Memory B cell (primary cell): ENCODE results near the gene IL10.
A peak's percentile ranks its signal among the peaks of the same experiment; 100 is the strongest.

Experiments
- ATAC-seq: fragments of 150-1000 bp; cut with Tn5 transposase; 2 replicates; pipeline ENCODE4 v1.10.0; 2021; ENCODE audit warnings: low read depth, mild to moderate bottlenecking, moderate library complexity
- DNase-seq, 2 donors: peaks; one replicate each; pipeline ENCODE4 v3.0.0; 2022; ENCODE audit warnings: low spot score in 2 of 2
- H3K27ac Mint-ChIP-seq: one replicate; pipeline ENCODE4 v1.8.0; 2022; ENCODE audit warnings: mild to moderate bottlenecking, moderate library complexity, mixed read lengths
- H3K27me3 Mint-ChIP-seq: one replicate; pipeline ENCODE4 v1.8.0; 2022; ENCODE audit warnings: mixed read lengths
- H3K36me3 Mint-ChIP-seq: one replicate; pipeline ENCODE4 v1.8.0; 2022; ENCODE audit warnings: mild to moderate bottlenecking, mixed read lengths
- H3K4me1 Mint-ChIP-seq: one replicate; pipeline ENCODE4 v1.8.0; 2022; ENCODE audit warnings: mixed read lengths
- H3K4me3 Mint-ChIP-seq: one replicate; pipeline ENCODE4 v1.8.0; 2022; ENCODE audit warnings: mild to moderate bottlenecking, moderate library complexity, mixed read lengths
- H3K9me3 Mint-ChIP-seq: one replicate; pipeline ENCODE4 v1.8.0; 2022; ENCODE audit warnings: mixed read lengths

The IL10 gene

DNA sequence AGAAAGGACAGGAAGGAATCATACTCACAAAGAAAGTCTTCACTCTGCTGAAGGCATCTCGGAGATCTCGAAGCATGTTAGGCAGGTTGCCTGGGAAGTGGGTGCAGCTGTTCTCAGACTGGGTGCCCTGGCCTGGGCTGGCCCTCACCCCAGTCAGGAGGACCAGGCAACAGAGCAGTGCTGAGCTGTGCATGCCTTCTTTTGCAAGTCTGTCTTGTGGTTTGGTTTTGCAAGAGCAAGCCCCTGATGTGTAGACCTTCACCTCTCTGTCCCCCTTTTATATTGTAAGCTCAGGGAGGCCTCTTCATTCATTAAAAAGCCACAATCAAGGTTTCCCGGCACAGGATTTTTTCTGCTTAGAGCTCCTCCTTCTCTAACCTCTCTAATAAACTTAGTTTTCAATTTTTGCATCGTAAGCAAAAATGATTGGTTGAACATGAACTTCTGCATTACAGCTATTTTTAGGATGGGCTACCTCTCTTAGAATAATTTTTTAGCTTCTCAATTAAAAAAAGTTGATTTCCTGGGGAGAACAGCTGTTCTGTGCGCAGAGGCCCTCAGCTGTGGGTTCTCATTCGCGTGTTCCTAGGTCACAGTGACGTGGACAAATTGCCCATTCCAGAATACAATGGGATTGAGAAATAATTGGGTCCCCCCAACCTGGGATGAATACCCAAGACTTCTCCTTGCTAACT is at the start of gene IL10:
TSS of gene IL10 (minus strand) at position 252 of the 695 bp plus-strand sequence. CDS start at position 193, 59 bp downstream.
- no peaks in the 10 kb centered on the region for H3K9me3 Mint-ChIP-seq
- no peak for DNase-seq
- H3K36me3 Mint-ChIP-seq = no peaks in the 10 kb centered on the region
- H3K4me1 Mint-ChIP-seq = peaks cover 49% of the 10 kb centered on the region
- H3K4me3 Mint-ChIP-seq = peak within 1 kb of the TSS; percentile 33
- peak; percentile 50 for ATAC-seq
- no peaks in the 10 kb centered on the region for H3K27me3 Mint-ChIP-seq
- no peak within 1 kb of the TSS for H3K27ac Mint-ChIP-seq

DNA sequence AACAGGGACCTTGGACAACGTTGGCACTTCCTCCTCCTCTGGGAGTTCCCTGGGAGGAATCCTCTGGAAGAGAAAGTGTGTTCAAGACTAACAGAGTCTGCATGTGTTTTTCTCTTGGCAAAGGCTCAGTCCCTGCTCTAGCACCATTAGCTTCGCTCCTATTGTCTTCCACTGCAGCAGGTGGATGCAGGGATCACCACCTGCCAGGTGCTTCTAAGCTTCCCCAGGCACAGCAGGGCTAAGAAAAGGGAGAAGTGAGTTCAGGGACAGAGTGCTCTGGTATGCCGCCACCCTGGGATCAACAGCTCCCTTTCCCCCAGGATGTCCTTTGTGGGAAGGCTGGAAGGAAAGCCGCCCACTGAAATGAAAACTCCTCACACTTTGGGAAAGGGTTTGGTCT is 49.2 kb upstream of the IL10 start:
- Mint-ChIP-seq H3K27me3 (no peaks in the 10 kb centered on the region), H3K36me3 (no peaks in the 10 kb centered on the region), H3K27ac (no peak overlapping the region), H3K9me3 (no peaks in the 10 kb centered on the region), H3K4me3 (no peak overlapping the region), H3K4me1 (peaks cover 19% of the 10 kb centered on the region)
- DNase-seq = no peak
- ATAC-seq = no peak

DNA sequence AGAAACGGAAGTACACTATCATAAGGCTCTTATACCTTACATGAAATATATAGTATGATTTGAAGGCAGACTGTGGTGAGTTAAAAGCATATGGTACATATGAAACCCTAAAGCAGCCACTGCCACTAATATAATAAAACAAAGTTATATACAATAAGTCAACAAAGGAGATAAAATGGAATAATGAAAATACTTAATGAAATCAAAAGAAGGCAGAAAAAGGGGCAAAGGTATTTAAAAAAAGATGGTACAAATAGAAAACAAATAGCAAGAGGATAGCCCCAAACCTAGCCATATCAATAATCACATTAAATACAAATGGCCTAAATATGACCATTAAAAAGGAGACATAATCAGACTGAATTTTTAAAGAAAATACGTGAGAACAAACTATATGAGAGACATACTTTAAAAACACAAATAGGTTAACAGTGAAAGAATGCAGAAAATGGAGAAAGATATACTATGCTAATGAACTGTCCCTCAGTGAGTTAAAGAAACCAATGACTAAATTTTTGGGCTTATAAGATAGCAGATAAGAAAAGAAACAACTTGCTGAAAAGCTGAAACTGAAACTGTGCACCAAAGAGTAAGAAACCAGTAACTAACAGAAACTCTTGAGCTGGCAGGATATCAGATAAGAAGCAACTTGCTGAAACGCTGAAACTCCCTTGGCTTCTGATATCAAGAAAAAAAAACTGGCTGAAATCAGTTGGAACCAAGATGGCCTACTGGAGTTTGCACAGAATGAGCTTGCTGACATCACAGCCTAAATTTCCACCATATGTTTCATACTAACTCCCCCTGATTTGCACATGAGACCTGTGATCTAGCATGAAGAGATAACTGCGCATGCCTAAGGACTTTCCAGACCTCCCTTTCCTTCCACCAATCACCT is 44.3 kb upstream of the IL10 start:
- no peak overlapping the region for H3K4me3 Mint-ChIP-seq
- peaks cover 2% of the 10 kb centered on the region for H3K9me3 Mint-ChIP-seq

DNA sequence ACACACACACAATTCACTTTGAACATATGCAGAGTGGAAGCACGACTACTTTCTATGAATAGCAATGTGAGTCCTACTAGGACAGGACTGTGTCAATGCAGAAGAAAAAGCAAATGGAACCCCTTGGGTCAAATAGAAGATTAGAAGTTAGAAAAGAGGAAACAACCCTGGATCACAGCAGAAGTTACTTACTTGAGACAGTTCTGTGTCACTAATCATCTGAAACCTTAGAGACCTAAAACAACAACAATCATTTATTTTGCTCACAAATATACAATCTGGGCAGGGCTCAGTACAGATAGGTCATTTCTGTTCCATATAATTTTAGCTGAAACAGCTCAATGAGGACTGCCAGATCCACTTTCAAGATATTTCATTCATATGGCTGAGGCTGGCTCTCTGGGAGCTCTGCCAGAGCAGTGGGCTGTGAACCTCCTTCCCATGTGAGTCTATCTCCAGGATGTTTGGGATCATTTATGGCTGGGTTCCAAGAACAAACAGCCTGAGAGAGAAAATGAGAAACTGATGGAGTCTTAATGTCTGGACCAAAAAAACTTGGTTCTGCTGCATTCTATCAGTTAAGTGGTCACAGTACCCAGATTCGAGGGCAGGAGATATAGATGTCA is 42.5 kb upstream of the IL10 start:
- H3K27ac Mint-ChIP-seq = peak overlapping the region; percentile 95
- no peaks in the 10 kb centered on the region for H3K27me3 Mint-ChIP-seq
- peaks cover 2% of the 10 kb centered on the region for H3K9me3 Mint-ChIP-seq
- peaks cover 30% of the 10 kb centered on the region for H3K4me1 Mint-ChIP-seq
- no peaks in the 10 kb centered on the region for H3K36me3 Mint-ChIP-seq
- DNase-seq (peak in 1 of 2 donors; percentile 43), ATAC-seq (peak; percentile 89)
- no peak overlapping the region for H3K4me3 Mint-ChIP-seq

More for the DNA sequence above, 44.3 kb upstream of the IL10 start:
- Mint-ChIP-seq H3K27ac (peak overlapping the region; percentile 68), H3K36me3 (no peaks in the 10 kb centered on the region), H3K4me1 (peaks cover 34% of the 10 kb centered on the region), H3K27me3 (no peaks in the 10 kb centered on the region)
- DNase-seq (no peak), ATAC-seq (peak; percentile 31)

DNA sequence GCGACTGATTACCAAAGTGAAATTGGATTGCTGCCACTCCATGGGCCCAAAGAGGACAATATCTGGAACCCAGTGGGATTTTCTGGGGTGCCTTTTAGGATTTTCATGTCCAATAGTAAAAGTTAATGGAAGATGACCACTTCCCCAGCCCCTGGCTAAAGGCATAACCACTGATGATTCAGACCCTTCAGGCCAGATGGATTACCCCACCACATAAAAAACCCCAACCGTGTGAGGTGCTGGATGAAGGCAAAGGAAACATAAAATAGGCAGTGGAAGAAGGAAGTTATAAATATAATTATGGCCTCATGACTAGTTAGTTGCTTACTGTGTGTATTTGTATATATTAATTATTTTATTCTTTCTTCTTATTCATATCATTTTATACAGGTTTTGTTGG is 40.2 kb upstream of the IL10 start:
- Mint-ChIP-seq H3K4me3 (no peak overlapping the region), H3K9me3 (peaks cover 2% of the 10 kb centered on the region), H3K27me3 (no peaks in the 10 kb centered on the region), H3K36me3 (no peaks in the 10 kb centered on the region), H3K4me1 (peaks cover 33% of the 10 kb centered on the region), H3K27ac (no peak overlapping the region)
- DNase-seq (no peak), ATAC-seq (no peak)

GRCh38 chr1:206809504-206810084 is 37.3 kb upstream of the IL10 start:
- no peak for DNase-seq
- peaks cover 2% of the 10 kb centered on the region for H3K9me3 Mint-ChIP-seq
- peaks cover 14% of the 10 kb centered on the region for H3K4me1 Mint-ChIP-seq
- no peak overlapping the region for H3K4me3 Mint-ChIP-seq
- H3K27ac Mint-ChIP-seq = no peak overlapping the region
- peak; percentile 31 for ATAC-seq
- no peaks in the 10 kb centered on the region for H3K36me3 Mint-ChIP-seq
- no peaks in the 10 kb centered on the region for H3K27me3 Mint-ChIP-seq

GRCh38 chr1:206808615-206809014 is 36.3 kb upstream of the IL10 start:
- ATAC-seq (peak; percentile 91), DNase-seq (no peak)
- Mint-ChIP-seq H3K27ac (no peak overlapping the region), H3K27me3 (no peaks in the 10 kb centered on the region), H3K9me3 (peaks cover 2% of the 10 kb centered on the region), H3K36me3 (no peaks in the 10 kb centered on the region), H3K4me3 (no peak overlapping the region), H3K4me1 (peaks cover 7% of the 10 kb centered on the region)

GRCh38 chr1:206805357-206805756 is 33.1 kb upstream of the IL10 start:
- no peak for DNase-seq
- Mint-ChIP-seq H3K27ac (no peak overlapping the region), H3K4me3 (no peak overlapping the region), H3K27me3 (no peaks in the 10 kb centered on the region), H3K36me3 (no peaks in the 10 kb centered on the region), H3K9me3 (no peaks in the 10 kb centered on the region), H3K4me1 (peaks cover 13% of the 10 kb centered on the region)
- ATAC-seq = no peak

- Mint-ChIP-seq H3K9me3 (no peaks in the 10 kb centered on the region), H3K27me3 (no peaks in the 10 kb centered on the region), H3K4me1 (peaks cover 16% of the 10 kb centered on the region), H3K27ac (peak overlapping the region; percentile 24), H3K4me3 (no peak overlapping the region), H3K36me3 (no peaks in the 10 kb centered on the region)
- DNase-seq (no peak), ATAC-seq (no peak)
Observed at GRCh38 chr1:206804156-206804737, 32.0 kb upstream of the IL10 start.

DNA sequence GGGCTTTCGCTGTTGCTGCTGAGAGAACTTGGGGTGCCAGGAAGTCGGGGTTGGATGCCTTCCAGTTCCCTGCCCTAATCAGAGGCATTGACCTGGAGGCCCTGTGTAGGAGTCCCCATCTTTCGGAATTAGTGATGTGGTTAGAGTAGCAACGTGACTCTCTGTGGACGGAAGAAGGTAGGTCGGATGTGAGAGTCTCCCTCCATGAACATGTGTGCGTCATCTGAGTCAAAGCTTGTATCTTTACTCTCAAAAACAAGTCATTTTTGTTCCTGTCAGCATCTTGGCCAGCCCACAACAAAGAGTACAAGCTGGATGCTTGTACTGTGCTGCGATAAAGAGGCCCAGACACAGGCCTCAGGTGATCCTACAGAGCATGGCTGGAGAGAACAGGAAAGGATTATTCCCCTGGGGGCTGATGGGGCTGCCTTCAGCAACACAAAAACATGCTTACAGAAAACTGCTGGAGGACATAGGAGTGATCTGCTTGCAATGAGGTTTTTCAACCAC is 31.0 kb upstream of the IL10 start:
- Mint-ChIP-seq H3K4me1 (peaks cover 14% of the 10 kb centered on the region), H3K27me3 (no peaks in the 10 kb centered on the region), H3K9me3 (no peaks in the 10 kb centered on the region), H3K36me3 (no peaks in the 10 kb centered on the region), H3K27ac (peak overlapping the region; percentile 24), H3K4me3 (no peak overlapping the region)
- ATAC-seq (peak; percentile 92), DNase-seq (peak; percentile 46 to 49)

- peaks cover 12% of the 10 kb centered on the region for H3K4me1 Mint-ChIP-seq
- H3K4me3 Mint-ChIP-seq = no peak overlapping the region
- H3K27me3 Mint-ChIP-seq = no peaks in the 10 kb centered on the region
- ATAC-seq (no peak), DNase-seq (no peak)
- H3K36me3 Mint-ChIP-seq = no peaks in the 10 kb centered on the region
- peak overlapping the region; percentile 24 for H3K27ac Mint-ChIP-seq
- H3K9me3 Mint-ChIP-seq = no peaks in the 10 kb centered on the region
Observed at GRCh38 chr1:206802401-206802800, 30.1 kb upstream of the IL10 start.

GRCh38 chr1:206801467-206801866 is 29.2 kb upstream of the IL10 start:
- Mint-ChIP-seq H3K4me3 (no peak overlapping the region), H3K4me1 (peaks cover 12% of the 10 kb centered on the region), H3K27me3 (no peaks in the 10 kb centered on the region), H3K36me3 (no peaks in the 10 kb centered on the region), H3K9me3 (no peaks in the 10 kb centered on the region), H3K27ac (peak overlapping the region; percentile 19)
- ATAC-seq = no peak
- DNase-seq = no peak

DNA sequence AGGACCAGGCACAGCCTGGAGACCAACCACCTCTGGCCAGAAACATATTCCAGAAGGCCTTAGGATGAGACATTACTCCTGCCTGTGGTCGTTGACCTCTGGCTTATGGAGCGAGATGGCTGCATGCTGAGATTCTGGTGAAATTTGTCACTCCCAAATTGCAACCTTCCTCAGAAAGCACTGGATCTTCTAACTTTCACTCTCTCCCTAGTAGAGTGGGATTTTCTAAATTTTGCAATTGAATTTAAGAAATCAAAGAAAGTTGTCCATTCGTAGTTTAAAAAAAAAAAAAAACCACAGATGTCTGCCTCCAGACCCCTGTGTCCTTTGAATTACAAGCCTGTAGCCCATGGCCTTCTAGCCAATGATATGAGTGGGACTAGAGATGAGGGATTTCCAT is 28.6 kb upstream of the IL10 start:
- ATAC-seq (no peak), DNase-seq (no peak)
- H3K4me1 Mint-ChIP-seq = peaks cover 12% of the 10 kb centered on the region
- H3K4me3 Mint-ChIP-seq = no peak overlapping the region
- no peak overlapping the region for H3K27ac Mint-ChIP-seq
- H3K27me3 Mint-ChIP-seq = no peaks in the 10 kb centered on the region
- H3K36me3 Mint-ChIP-seq = no peaks in the 10 kb centered on the region
- no peaks in the 10 kb centered on the region for H3K9me3 Mint-ChIP-seq
